ENCODE measurements around the gene THRAP3.

THRAP3 gene

DNA sequence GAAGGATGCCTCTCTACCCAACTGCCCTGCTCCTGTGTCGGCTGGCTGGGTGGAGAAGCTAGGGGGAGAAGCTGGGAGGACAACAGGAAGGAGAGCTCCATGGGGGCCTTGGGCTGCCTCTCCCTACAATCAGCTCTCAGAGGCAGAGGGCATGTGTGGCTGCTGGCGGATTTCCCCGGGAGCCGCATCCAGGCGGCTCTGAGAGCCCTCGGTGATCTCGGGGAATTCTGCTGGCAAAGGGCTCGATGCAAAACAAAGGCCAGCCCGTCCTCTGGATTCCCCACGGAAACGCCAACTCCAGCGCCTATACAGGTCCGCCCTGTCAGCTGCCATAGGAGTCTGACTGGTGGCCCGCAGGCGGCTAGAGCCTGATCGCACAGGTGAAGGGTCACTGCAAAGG is 125.6 kb downstream of the THRAP3 start:
- in situ Hi-C loops (cut with MboI; ENCODE audit: low sequenced_read_pairs), result no loop called here

DNA sequence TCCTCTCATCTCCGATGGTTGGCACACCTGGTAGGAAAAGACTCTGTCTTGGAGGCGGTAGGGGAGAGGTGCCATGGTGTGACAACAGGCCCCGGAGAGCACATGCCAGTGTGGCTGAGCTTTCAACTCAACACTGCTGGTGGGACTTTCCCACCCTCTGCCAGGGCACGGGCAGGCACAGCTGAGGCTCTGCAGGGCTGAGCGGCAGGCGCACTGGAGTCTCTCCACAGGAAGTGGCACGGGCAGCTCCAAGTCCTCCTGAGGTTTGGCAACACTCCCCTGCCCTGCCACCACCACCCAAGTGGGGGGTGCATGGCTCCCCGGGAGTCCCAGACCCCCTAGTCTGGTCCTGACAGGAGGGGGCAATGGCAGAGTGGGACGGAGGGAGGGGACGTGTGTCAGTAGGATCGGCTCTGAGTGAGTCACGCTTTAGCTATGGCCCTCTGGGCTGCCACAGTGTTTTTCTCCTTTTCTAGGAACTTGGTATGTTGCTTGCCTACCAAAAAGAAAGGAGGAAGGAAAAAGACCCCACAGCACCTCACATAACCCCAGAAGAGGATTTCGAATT is 126.5 kb downstream of the THRAP3 start:
- in situ Hi-C loops (cut with MboI; ENCODE audit: low sequenced_read_pairs), result no loop called here

DNA sequence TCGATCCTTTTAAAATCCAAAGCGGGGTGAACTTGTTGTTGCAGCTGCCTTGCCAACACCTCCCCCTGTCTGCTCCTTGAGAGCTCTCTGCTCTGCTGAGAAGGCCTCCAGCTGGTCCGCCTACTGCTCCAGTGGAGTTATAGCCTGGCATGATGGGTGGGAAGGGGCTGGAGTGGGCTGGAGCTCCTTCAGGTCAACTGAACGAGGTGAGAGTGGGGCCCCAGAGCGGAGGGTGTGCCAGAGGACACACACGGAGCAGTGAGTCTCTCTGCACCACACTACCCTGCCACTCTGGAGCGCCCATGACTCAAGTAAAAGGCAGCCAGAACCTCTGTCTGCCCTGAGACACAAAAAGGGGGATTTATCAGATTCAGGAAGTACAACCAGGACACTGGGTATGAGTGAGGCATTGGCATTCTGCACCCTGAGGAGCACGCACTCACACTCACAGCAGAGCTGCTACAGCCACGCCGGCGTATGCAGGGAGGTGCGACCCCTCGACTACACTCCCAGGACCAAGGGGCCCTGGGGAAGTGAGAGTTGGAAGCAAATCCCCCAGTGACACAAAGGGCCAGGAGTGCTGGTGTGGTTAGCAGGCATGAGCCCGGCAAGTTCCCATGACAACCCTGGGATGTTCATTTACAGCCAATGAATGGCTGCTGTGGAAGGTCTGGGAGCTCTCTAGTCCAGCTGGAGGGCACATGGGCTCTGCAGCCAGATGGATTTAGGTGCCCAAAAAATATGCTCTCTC is 127.2 kb downstream of the THRAP3 start:
- in situ Hi-C loops (cut with MboI; ENCODE audit: low sequenced_read_pairs), result no loop called here

DNA sequence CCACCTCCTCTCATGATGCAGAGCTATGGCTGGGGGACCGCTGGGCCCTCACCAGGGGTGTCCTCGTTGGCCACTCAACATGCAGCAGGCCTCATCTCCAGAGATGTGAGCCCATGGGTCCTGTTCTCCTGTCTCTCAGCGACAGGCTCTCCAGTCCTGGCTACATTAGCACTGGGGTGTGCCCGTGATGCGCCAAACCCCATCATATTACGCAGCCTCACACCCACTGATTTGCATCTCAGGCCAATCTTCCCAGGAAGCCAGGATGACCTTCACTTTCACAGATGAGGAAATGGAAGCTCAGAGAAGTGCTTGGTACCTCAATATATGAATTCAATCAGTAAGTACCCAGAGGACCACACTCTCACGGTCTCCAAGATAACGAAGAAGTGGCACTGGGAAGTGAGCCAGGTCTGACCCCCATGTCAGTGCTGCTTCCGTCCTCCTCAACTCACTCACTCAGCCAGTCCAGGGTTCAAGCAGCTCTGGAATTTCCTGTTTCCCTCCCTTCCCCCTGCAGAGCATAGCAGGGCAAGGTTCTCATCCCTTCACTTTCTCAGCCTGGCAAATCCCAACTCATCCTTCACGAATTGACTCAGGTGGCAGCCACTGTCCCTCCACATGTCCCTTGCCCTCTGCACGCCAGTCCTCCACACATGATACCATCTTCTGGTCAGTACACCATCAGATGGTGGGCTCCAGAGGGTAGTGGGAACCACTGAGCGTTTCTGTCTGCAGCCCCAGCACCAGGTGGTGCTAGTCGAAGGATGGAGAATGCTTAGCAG is 128.1 kb downstream of the THRAP3 start:
- in situ Hi-C loops (cut with MboI; ENCODE audit: low sequenced_read_pairs), result no loop called here

DNA sequence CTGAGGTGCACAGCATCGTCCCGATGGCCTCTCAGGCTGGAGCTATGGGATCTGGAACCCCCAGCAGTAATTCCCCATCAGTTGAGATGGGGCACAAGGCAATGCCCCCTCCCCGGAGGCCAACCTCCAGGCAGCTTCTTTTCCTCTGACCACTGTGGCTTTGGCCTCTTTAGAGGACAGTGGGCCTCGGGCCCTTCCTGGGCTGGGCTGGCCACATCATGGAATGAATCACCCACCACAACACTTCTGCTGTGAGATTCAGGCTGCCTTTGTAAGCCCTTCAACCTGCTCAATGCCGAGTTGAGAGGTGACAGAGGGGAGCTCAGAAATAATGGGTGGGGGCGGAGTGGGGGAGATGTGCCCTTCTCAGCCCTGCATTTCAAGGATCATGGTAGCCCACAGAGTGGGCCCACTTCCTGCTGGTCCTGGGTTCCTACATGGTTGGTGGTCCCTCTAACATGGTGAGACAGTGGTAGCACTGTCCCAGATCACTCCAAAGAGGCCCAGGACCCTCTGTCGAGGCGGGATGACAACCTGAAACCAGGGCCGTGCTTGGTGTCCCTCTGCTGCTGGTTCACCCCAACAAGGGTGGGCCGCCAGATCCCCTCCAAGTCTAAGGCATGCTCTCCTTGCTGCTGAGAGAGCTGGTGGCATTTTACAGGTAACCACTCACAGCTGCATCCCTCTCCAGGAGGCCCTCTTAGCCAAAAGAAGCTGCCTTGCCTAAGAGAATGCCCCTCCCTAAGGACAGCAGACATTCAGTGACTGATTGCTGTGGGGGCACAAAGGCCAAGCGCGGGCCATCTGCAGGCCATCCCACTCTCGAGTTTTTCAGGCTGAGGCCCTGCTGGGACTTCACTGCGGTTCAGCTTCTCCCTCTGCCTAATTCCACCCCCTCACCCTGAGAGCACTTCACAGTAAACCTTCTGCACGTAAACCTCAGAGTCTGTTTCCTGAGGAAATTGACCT is 129.0 kb downstream of the THRAP3 start:
- in situ Hi-C loops (cut with MboI; ENCODE audit: low sequenced_read_pairs), result no loop called here

DNA sequence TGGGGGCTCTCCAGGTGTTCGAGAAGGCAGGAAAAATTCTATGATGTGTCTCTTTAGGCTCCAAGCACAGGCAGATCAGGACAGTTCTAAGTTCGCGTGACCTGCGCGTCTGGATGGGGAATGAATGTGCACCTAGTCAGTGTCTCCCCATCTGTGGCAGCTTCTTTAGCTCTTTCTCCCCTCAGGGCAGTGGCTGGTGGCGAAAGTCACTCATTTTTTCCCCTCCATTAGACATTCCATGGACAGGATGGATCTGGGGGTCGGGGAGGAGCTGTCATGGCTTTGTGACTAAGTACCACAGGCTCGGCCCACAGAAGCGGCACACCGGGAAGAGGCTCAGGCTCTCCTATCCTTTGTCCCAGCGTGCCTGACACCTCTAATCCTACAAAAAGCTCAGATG is 130.2 kb downstream of the THRAP3 start:
- in situ Hi-C loops (cut with MboI; ENCODE audit: low sequenced_read_pairs), result no loop called here
